ENCODE data around the gene NFKBIE.
A peak's percentile ranks its signal among the peaks of the same experiment; 100 is the strongest.
"Not testable (repeated sequence)": the region's sequence is repeated elsewhere in the genome, so short reads cannot be mapped to it uniquely, and the experiment has no call there.

Gene NFKBIE

GRCh38 chr6:44265007-44265721 is at the start of gene NFKBIE:
NFKBIE (minus strand) TSS chr6:44265551; CDS start chr6:44265346, 205 bp downstream.
- TF ChIP-seq CTCF (IDR thresholded peaks at IDR 0.05), result no peak
- Mint-ChIP-seq H3K27ac (no peak within 1 kb of the TSS), H3K9me3 (no peaks in the 10 kb centered on the region), H3K4me3 (peak within 1 kb of the TSS; percentile 92), H3K27me3 (ENCODE audit: low read depth, poor library complexity) (peaks cover 13% of the 10 kb centered on the region), H3K36me3 (ENCODE audit: low read depth) (no peaks in the 10 kb centered on the region), H3K4me1 (peaks cover 76% of the 10 kb centered on the region)
- peak; percentile 98 for DNase-seq

- peaks cover 21% of the 10 kb centered on the region for H3K4me1 Mint-ChIP-seq
- H3K4me3 Mint-ChIP-seq, H3K9me3 Mint-ChIP-seq, H3K27ac Mint-ChIP-seq, DNase-seq: not testable (repeated sequence)
- H3K36me3 Mint-ChIP-seq (ENCODE audit: low read depth), result peaks cover 23% of the 10 kb centered on the region
- peaks cover 31% of the 10 kb centered on the region for H3K27me3 Mint-ChIP-seq (ENCODE audit: low read depth, poor library complexity)
Measured at GRCh38 chr6:44314657-44315056, 49.3 kb upstream of the NFKBIE start.

GRCh38 chr6:44312901-44313788 is 47.8 kb upstream of the NFKBIE start, which contains the start of gene AARS2:
AARS2 (minus strand) TSS chr6:44313347; CDS start chr6:44313323, 24 bp downstream.
- Mint-ChIP-seq H3K9me3 (no peaks in the 10 kb centered on the region), H3K36me3 (ENCODE audit: low read depth) (peaks cover 34% of the 10 kb centered on the region), H3K27me3 (ENCODE audit: low read depth, poor library complexity) (peaks cover 16% of the 10 kb centered on the region), H3K4me1 (peaks cover 21% of the 10 kb centered on the region), H3K27ac (peak within 1 kb of the TSS; percentile 81), H3K4me3 (peak within 1 kb of the TSS; percentile 98)
- peak; percentile 98 for TF ChIP-seq CTCF (IDR thresholded peaks at IDR 0.05)
- peak; percentile 94 for DNase-seq

- H3K4me3 Mint-ChIP-seq, result peak overlapping the region; percentile 98
- TF ChIP-seq CTCF (IDR thresholded peaks at IDR 0.05), result no peak
- H3K4me1 Mint-ChIP-seq, result peaks cover 21% of the 10 kb centered on the region
- H3K27me3 Mint-ChIP-seq (ENCODE audit: low read depth, poor library complexity), result peaks cover 6% of the 10 kb centered on the region
- H3K36me3 Mint-ChIP-seq (ENCODE audit: low read depth), result peaks cover 39% of the 10 kb centered on the region
- no peak overlapping the region for H3K27ac Mint-ChIP-seq
- DNase-seq, result no peak
- H3K9me3 Mint-ChIP-seq, result no peaks in the 10 kb centered on the region
Measured at GRCh38 chr6:44311767-44312166, 46.4 kb upstream of the NFKBIE start.

- DNase-seq, result no peak
- no peak for TF ChIP-seq CTCF (IDR thresholded peaks at IDR 0.05)
- no peak overlapping the region for H3K27ac Mint-ChIP-seq
- H3K36me3 Mint-ChIP-seq (ENCODE audit: low read depth), result peaks cover 39% of the 10 kb centered on the region
- peaks cover 21% of the 10 kb centered on the region for H3K4me1 Mint-ChIP-seq
- peak overlapping the region; percentile 98 for H3K4me3 Mint-ChIP-seq
- H3K9me3 Mint-ChIP-seq, result no peaks in the 10 kb centered on the region
- H3K27me3 Mint-ChIP-seq (ENCODE audit: low read depth, poor library complexity), result peaks cover 6% of the 10 kb centered on the region
Measured at GRCh38 chr6:44311304-44311703, 46.0 kb upstream of the NFKBIE start.

GRCh38 chr6:44310241-44310640 is 44.9 kb upstream of the NFKBIE start:
- no peak for DNase-seq
- Mint-ChIP-seq H3K4me1 (peaks cover 28% of the 10 kb centered on the region), H3K27me3 (ENCODE audit: low read depth, poor library complexity) (peaks cover 2% of the 10 kb centered on the region), H3K4me3 (no peak overlapping the region), H3K9me3 (no peaks in the 10 kb centered on the region), H3K36me3 (ENCODE audit: low read depth) (peaks cover 45% of the 10 kb centered on the region), H3K27ac (no peak overlapping the region)
- no peak for TF ChIP-seq CTCF (IDR thresholded peaks at IDR 0.05)

Data from nephron progenitor cell (in vitro differentiated cells).